ENCODE measurements around the gene CFAP251. TPM values are rescaled to one million over a fixed set of nuclear protein-coding genes. Genes with fewer than 3 reads are reported as not detected.

Gene CFAP251
- total RNA-seq, 2 donors from 2014 or later, result 0.55 to 4.5 TPM

DNA sequence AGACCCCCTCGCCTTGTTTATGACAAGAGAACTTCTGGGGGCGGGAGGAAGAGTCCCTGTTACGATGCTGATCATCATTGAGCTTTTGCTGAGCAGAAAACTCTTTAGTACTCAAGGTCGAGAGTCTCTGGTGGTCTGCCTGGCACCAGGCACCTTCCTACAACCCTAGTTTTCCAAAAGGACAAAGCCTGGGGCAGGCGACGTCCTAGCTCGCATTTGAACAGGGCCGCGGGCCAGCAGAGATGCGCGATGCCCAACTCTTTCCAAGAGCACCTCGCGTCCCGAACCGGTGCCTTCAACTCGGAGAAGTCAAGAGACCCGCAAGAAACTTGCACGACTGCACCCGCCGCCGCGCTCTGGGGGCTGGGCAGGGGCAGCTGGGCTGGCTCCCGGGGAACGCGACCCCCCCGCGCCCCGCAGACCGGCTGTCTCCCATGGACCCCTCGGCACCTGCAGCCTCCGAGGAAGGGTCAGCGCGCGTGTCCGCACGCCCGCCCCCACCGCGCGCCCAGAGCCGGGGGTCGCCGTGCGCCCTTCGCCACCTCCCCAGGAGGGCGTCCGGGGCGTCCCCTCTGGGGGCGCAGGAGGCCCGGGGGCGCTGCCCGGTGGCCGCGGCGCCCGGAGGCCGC is 102.9 kb downstream of the CFAP251 start:
- TF ChIP-seq POLR2A (IDR thresholded peaks at IDR 0.05) (no peak), POLR2AphosphoS5 (IDR thresholded peaks at IDR 0.05) (no peak)
- TF ChIP-seq, protein P1, sequence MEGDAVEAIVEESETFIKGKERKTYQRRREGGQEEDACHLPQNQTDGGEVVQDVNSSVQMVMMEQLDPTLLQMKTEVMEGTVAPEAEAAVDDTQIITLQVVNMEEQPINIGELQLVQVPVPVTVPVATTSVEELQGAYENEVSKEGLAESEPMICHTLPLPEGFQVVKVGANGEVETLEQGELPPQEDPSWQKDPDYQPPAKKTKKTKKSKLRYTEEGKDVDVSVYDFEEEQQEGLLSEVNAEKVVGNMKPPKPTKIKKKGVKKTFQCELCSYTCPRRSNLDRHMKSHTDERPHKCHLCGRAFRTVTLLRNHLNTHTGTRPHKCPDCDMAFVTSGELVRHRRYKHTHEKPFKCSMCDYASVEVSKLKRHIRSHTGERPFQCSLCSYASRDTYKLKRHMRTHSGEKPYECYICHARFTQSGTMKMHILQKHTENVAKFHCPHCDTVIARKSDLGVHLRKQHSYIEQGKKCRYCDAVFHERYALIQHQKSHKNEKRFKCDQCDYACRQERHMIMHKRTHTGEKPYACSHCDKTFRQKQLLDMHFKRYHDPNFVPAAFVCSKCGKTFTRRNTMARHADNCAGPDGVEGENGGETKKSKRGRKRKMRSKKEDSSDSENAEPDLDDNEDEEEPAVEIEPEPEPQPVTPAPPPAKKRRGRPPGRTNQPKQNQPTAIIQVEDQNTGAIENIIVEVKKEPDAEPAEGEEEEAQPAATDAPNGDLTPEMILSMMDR (IDR thresholded peaks at IDR 0.05), result no peak
- Histone ChIP-seq H3K9me3 (no peaks in the 10 kb centered on the region), H3K27me3 (replicated peaks; ENCODE audit: insufficient read depth) (no peaks in the 10 kb centered on the region), H3K4me1 (replicated peaks) (peaks cover 8% of the 10 kb centered on the region), H3K27ac (peak overlapping the region; percentile 66 to 69), H3K36me3 (no peaks in the 10 kb centered on the region), H3K4me3 (peak overlapping the region; percentile 58)
- intact Hi-C loops (cut with DNase I), result loop anchor here (5.0 kb wide), 1 partner anchor 59 kb away; no protein-coding TSS in a partner anchor
- WGBS, result 2% methylated on average over 50 of the region's 57 CpGs
- DNase-seq (ENCODE audit: low spot score), result peak; percentile 29

DNA sequence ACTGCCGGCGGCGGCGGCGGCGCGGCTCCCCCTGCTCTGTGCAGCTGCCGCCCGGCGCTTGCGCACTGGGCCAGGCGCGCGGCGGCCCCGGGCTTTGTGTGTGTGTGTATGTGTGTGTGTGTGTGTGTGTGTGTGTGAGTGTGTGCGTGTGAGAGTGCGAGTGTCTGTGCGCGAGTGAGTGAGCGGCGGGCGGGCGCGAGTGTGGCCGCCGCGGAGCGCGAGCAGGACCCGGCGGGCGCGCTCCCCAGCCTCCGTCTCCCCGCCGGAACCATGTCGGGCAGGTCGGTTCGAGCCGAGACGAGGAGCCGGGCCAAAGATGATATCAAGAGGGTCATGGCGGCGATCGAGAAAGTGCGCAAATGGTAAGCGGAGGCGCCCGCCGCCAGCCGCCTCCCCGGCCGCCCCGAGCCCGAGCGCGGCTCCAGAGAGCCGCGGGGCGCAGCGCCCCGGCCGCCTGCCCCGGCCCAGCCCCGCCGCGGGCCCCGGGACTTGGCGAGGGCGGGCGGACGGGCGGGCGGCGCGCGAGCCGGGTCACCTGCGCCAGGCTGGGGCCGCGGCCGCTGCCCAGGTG is 103.5 kb downstream of the CFAP251 start, which contains the start of gene BCL7A:
TSS of gene BCL7A (plus strand) at position 63 of the 571 bp plus-strand sequence. CDS start at position 271, 208 bp downstream.
- Histone ChIP-seq H3K4me3 (peak within 1 kb of the TSS; percentile 58), H3K4me1 (replicated peaks) (peaks cover 8% of the 10 kb centered on the region), H3K27me3 (replicated peaks; ENCODE audit: insufficient read depth) (no peaks in the 10 kb centered on the region), H3K27ac (peak within 1 kb of the TSS; percentile 85 to 91), H3K9me3 (no peaks in the 10 kb centered on the region), H3K36me3 (no peaks in the 10 kb centered on the region)
- TF ChIP-seq POLR2A (IDR thresholded peaks at IDR 0.05), result peak; percentile 74
- TF ChIP-seq POLR2AphosphoS5 (IDR thresholded peaks at IDR 0.05), result no peak
- TF ChIP-seq, protein P1 (IDR thresholded peaks at IDR 0.05), result no peak
- intact Hi-C loops (cut with DNase I), result loop anchor here (5.0 kb wide), 1 partner anchor 60 kb away; no protein-coding TSS in a partner anchor
- WGBS, result under 1% methylated on average over 43 of the region's 83 CpGs
- peak; percentile 65 for DNase-seq (ENCODE audit: low spot score)

DNA sequence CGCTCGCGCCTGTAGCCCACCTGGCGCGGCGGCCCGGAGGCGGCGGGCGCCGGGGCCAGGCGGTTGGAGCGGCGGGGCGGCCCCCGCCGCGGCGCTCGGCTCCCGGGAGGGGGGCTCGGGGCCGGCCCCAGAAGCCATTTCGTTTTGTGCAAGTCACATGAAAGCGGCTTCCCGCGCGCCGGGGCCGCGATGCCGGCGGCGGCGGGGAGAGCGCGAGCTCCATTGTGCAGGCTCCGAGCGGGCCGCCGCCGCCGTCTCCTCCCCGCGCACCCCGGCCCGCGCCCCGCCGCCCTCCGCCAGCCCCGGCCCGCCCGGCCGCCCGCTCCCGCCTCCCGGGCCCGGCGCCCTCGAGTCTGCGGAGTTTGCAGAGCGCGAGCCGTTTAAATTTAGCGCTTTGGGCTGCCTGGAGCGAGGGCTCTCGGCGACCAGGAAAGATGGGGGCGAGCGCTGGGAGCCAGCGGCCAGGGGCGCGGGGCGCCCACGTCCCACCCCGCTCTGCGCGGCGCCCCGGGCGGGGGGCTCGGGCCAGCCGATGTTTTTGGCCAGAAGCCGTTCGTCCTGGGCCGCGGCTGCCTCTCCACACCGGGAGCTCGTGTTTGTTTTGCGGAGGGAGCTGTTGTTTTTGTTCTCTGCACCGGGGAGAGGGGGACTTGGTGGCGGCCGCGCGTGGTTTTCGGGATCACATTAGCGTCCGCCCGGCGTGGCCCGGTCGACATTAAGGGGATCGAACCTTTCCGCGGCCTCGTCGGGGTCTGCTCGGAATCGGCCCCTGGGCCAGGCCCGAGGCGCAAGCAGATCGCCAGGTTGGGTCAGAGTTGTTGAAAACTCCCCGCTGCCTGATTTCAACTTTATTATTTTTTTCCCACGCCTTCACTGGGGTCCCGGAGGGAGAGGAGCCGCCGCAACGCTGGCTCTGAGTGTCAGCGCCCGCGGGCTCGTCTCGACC is 104.3 kb downstream of the CFAP251 start:
- no peaks in the 10 kb centered on the region for H3K27me3 ChIP-seq (replicated peaks; ENCODE audit: insufficient read depth)
- H3K4me3 ChIP-seq, result peak overlapping the region; percentile 57 to 58
- H3K9me3 ChIP-seq, result no peaks in the 10 kb centered on the region
- intact Hi-C loops (cut with DNase I), result loop anchor here (5.0 kb wide), 1 partner anchor 60 kb away; no protein-coding TSS in a partner anchor
- no peak for DNase-seq (ENCODE audit: low spot score)
- WGBS, result under 1% methylated on average over 58 of the region's 124 CpGs
- H3K4me1 ChIP-seq (replicated peaks), result peaks cover 8% of the 10 kb centered on the region
- TF ChIP-seq POLR2AphosphoS5 (IDR thresholded peaks at IDR 0.05) (no peak), POLR2A (IDR thresholded peaks at IDR 0.05) (no peak)
- TF ChIP-seq, protein P1 (IDR thresholded peaks at IDR 0.05), result no peak
- no peaks in the 10 kb centered on the region for H3K36me3 ChIP-seq
- H3K27ac ChIP-seq, result peak overlapping the region; percentile 85 to 91

DNA sequence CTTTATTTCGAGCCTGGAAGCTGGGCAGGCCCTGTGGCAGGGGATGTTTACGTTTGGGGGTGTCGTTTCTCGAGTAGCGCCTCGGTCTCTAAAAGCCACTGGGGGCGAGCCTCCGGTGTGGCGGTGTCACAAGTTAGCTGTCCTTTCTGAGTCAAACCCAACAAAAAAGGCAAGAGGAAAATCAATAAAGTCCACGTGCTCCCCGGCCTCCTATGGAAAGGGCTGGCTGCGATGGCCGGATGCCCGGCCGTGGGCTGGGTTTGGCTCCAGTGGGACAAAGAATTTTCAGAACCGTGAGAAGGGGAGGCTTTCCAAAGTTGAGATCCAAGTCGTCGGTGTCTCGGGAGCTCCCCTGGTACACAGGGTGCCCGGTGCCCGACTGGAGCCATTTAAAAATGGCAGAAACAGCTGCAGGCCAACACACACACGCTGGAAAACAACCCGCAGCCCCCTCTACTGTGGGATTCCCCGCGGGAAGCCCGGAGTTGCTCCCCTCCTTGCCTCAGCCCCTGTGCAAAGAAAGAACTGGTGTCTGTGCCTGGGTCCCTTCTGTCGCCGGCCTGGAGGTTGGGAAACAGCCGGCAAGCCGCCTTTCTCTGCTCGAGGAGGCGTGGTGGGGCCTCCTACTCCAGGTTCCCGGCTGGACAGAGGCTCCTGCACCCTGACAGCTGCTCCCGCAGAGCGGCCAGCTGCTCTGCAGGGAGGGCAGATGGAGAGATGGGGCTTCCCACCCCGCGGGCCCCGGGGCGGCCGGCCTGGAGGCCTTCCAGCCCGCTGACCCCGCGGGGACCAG is 105.1 kb downstream of the CFAP251 start:
- Histone ChIP-seq H3K36me3 (no peaks in the 10 kb centered on the region), H3K9me3 (no peaks in the 10 kb centered on the region), H3K4me1 (replicated peaks) (peaks cover 8% of the 10 kb centered on the region), H3K4me3 (peak overlapping the region; percentile 57 to 58), H3K27ac (peak overlapping the region; percentile 85 to 91), H3K27me3 (replicated peaks; ENCODE audit: insufficient read depth) (no peaks in the 10 kb centered on the region)
- intact Hi-C loops (cut with DNase I), result loop anchor here (5.0 kb wide), 1 partner anchor 61 kb away; no protein-coding TSS in a partner anchor
- 2% methylated on average over 42 of the region's 43 CpGs for WGBS
- DNase-seq (ENCODE audit: low spot score), result peak; percentile 91
- TF ChIP-seq, protein P1 (IDR thresholded peaks at IDR 0.05), result peak in 2 of 4 experiments; percentile 3 to 25
- peak; percentile 94 for TF ChIP-seq POLR2AphosphoS5 (IDR thresholded peaks at IDR 0.05)
- peak; percentile 84 for TF ChIP-seq POLR2A (IDR thresholded peaks at IDR 0.05)

All from prostate gland (tissue), 2 donors.